PFSK-1 (cell line): Measurements from ENCODE around the gene PROSER2.

Source experiments
- POLR2AphosphoS5 ChIP-seq: IDR thresholded peaks from 2 replicates; pipeline ENCODE4 v1.6.1; 2012; ENCODE audit warnings: low read depth, mild to moderate bottlenecking, control low read depth, low read length, moderate library complexity
- TF ChIP-seq, protein P1 (sequence below), 2 experiments: IDR thresholded peaks; 2 replicates each; pipeline versions ENCODE4 v1.6.1 to v1.8.0; 2011 to 2012; ENCODE audit warnings: low read depth in 2 of 2, low read length in 2 of 2, control low read depth in 1 of 2, inconsistent platforms in 1 of 2, mild to moderate bottlenecking in 1 of 2, moderate library complexity in 1 of 2; ENCODE audit not compliant: insufficient read depth in 1 of 2

DNA sequence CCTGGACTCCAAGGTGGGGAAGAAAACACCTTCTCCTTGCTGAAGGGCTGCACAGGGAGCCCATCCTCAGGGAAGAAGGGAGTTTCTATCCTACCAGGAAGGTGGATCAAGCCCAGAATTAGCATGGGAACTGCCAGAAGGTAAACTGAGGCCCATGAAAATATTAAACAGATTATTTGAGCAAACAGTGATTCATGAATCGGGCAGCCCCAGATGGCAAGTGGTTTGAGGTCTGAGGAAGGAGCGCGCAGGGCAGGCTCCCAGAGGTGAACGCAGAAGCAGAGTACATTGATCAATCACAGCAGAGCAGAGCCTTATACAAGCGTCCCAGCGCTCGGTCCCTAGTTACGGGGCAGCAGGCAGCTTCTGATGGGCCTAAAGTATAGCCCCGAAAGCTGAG is 35.8 kb upstream of the PROSER2 start:
- TF ChIP-seq, protein P1, sequence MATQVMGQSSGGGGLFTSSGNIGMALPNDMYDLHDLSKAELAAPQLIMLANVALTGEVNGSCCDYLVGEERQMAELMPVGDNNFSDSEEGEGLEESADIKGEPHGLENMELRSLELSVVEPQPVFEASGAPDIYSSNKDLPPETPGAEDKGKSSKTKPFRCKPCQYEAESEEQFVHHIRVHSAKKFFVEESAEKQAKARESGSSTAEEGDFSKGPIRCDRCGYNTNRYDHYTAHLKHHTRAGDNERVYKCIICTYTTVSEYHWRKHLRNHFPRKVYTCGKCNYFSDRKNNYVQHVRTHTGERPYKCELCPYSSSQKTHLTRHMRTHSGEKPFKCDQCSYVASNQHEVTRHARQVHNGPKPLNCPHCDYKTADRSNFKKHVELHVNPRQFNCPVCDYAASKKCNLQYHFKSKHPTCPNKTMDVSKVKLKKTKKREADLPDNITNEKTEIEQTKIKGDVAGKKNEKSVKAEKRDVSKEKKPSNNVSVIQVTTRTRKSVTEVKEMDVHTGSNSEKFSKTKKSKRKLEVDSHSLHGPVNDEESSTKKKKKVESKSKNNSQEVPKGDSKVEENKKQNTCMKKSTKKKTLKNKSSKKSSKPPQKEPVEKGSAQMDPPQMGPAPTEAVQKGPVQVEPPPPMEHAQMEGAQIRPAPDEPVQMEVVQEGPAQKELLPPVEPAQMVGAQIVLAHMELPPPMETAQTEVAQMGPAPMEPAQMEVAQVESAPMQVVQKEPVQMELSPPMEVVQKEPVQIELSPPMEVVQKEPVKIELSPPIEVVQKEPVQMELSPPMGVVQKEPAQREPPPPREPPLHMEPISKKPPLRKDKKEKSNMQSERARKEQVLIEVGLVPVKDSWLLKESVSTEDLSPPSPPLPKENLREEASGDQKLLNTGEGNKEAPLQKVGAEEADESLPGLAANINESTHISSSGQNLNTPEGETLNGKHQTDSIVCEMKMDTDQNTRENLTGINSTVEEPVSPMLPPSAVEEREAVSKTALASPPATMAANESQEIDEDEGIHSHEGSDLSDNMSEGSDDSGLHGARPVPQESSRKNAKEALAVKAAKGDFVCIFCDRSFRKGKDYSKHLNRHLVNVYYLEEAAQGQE (IDR thresholded peaks at IDR 0.05; ENCODE audit: insufficient read depth in 1 of 2, low read depth in 2 of 2, low read length in 2 of 2): no peak
- TF ChIP-seq POLR2AphosphoS5: no peak
